Inferior parietal cortex (tissue), 1 donor: ENCODE data around the gene CORO7.
A peak's percentile ranks its signal among the peaks of the same experiment; 100 is the strongest.

Experiments
- DNase-seq: peaks from one replicate; pipeline ENCODE4 v3.0.0-alpha.2; 2016; ENCODE audit errors: extremely low spot score

The CORO7 gene

DNA sequence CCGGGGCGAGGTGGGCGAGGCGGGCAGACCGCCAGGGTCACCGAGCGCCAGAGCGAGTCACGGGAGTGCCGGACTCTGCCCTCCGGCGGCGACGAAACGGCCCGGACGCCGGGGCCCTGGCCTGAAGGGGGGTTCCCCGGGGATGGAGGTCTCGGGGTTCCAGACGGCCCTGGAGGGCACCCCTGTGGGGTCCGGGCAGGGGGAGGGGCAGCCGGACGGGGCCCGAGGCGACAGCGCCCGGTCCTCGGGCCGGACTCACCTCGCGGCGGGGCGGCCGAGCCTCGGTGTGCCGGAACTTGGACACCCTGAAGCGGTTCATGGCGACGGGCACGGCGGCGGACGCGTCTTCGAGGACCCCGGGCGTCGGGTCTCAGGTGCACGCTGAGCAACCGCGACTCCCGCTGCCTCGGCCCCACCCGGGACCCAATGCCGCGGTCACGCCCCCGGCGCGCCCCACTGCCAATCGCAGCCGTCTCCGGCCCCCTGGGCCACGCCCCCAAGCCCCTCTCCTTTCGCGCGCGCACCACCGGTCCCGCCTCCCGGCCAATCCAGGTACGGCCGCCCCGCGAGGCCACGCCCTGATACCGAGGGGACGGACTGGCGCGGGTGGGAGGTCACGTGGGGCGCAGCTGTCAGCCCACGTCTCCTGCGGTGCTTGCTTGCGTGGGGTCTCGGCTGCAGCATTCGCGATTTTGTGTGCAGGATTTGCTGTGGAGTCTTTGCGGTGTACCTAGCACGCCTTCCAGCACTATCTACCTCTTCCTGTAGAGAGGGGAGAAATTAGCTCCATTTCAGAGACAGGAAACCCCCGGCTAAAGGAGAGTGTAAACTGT, at the start of gene CORO7:
TSS of gene CORO7 (minus strand) at position 397 of the 833 bp plus-strand sequence. CDS start at position 319, 78 bp downstream.
- DNase-seq: peak; percentile 91

DNA sequence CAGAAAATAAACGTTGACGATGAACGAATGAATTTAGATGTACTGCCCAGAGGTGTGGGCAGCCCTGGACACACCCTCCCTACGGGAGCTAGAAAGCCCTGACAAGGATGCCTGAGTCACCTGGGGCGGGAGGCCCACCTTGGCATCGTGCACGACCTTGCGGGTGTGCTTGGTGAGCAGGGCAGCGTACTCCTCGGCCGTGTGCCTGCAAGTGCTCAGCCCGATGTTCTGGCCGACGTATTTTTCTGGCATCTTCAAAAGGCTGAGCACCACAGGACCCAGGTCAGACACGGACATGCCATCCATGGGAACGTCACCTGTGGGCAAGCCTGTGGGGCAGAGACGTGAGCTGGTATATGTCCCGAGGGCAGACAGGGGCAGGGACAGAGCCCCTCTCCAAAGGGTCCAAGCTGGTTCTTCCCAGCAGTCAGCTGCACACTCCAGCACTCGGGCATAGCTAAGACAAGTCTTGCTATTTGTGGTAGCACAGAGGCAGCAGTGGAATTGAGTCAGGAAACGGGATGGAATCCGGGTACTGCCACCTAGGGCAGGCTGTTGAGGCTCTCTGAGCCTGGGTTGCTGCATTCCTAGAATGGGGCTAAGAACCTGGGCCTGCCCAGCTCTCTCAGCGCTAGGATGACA, 47.2 kb upstream of the CORO7 start:
- DNase-seq: no peak

DNA sequence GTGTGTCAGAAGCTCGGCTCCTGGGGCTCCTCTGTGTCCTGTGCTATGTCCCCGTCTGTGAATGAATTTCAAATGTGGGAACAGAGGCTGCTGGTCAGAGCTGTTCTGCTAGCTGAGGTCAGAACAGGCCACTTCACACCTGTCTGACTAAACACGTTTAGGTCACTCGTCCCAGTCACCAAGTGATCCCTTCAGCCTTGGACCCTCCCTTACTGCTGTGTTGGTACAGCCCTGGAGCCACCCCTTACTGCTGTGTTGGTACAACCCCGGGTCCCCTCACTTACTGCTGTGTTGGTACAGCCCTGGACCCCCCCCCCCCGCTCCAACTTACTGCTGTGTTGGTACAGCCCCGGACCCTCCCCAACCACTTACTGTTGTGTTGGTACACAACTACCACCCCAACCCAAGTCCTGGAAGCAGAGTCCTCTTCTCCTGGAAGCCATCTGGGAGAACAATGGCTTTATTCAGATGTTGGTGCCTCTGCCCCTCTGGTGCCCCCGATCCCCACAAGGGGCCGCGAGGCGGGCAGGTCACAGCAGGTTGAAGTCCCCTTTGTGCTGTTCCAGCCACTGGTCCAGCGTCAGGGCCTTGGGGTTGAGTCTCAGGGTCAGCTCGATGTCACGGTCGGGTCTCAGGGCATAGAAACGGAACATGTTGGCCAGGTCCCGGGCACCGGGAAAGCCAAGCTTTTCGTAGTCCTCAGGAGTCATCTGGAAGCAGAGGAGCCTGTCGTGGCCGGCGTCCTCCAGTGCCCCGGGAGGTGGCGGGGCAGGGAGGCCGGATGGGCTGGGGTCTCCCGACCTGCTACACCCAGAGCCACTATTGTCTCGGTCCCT, 45.1 kb upstream of the CORO7 start:
- DNase-seq: no peak

DNA sequence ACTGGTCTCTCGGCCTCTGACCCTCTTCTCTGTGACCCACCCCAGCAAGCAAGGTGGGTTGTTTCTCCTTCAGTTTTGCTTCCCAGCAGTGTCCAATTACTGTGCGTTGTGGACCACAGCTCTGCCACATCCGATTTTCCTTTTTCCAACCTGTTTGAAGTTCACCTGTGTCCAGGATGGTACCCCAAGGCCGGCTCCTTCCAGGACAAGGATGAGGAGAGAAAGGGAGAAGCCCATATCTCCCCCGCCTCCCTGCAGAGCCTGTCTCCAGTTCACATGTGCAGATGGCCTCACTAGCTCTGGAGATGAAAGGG, 44.5 kb upstream of the CORO7 start:
- DNase-seq: no peak

DNA sequence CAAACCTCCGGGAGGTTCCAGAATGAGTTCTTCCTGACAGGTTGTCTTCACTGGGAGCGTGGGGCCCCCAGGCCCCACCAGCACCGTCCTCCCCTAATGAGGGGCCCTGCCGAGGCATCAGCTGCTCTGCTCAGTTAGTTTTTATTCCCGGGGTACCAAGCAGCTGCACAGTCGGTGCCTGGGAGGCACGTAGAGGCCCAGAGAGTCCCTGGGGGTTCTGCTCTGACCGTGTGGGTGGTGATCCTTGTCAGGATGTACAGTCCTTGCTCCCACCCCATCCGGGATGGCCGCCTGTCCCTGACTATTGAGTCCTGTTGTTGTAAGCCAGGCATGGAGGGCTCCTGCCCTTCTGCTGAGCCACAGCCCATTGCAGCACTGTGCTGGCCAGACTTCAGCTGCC, 39.6 kb upstream of the CORO7 start:
- DNase-seq: no peak

DNA sequence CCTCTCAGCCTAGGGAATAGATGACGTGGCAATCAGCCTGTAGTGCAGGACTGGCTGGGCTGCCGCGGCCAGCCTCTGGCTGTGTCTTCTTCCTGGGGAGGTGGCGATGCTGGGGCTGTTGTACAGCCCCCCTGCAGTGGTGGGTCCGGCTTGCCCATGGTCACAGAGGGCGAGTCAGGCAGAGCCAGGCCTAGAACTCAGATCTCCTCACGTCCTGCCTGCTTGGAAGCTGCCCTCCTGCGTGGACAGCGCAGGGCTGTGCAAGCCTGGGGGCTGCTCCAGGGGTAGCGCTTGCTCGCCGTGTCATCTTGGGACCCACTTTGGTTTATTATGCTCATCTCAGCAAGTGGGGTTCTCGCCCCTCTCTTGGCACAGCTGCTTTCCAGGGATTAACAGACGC, 38.7 kb upstream of the CORO7 start:
- DNase-seq: no peak

DNA sequence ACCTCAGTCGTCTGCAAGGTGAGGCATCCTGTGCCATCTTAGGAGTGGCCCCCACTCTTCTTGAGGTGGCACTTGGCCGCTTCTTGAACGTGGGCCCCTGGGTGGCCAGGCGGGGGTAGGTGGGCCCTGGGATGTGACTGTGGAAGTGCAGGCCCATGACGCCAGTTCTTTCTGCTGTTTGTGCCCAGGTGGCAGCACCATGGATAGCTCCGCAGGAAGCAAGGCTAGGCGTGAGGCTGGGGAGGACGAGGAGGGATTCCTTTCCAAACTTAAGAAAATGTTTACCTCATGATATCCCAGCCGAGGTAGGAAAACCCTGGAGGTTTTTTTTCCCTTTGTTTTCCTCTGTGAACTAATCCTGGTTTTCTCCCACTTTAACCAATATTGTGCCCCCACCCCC, 38.2 kb upstream of the CORO7 start:
- DNase-seq: no peak

DNA sequence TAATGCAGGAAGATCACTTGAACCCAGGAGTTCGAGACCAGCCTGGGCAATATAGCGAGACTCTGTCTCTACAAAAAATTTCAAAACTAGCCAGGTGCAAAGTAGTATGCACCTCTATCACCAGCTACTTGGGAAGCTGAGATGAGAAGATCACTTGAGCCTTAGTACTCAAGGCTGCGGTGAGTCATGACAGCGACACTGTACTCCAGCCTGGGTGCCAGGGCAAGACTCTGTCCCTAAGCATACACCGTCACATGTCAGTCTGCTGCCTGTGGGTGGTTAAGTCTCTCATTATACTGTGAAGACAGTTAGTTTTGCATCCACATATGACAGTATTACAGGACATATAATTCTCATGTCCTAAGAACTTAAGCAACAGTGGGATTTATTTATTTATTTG, 36.3 kb upstream of the CORO7 start:
- no peak for DNase-seq

DNA sequence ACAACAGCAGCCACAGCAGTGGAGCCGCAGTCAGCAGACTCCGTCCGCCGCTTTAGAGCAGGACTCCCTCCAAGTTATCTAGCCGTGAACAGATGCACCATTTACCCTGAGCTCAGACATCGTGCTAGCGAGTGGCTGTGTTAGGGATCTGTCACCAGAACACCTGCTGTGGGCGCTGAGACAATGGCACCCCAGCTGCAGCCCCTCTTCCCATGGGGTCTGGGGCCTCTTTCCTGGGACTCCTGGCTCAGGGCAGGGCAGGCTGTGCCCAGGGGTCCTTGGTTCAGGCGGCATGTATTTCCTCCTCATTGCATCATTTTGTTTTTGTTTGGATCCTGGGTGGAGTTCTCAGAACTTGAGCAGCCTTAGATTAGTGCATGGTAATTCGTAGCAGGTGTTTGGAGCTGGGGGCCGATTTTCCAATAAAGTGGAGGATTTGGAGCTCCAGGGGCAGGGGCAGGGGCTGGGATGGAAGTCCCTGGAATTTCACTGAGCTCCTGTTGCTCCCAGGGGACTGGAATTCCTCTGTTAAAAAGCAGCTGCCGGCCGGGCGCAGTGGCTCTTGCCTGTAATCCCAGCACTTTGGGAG, 34.6 kb upstream of the CORO7 start:
- DNase-seq: no peak

DNA sequence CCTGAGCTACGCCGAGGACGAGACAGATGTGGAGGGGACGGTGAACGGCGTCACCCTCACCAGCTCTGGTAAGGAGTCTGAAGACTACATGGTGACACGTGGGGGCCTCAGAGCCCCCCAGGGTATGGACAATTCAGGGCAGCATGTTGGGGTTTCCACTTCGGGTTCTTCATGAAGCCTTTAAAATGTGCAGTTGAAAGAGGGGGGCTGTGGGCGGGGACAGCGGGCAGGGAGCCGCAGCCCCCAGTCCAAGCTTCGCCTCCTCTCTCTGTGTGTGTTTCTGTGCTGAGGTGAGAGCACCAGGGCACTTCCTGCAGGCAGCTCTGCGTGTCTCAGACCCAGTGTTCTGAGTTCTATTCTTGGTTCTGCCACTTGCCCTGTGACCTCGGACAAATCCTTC, 34.0 kb upstream of the CORO7 start:
- no peak for DNase-seq

DNA sequence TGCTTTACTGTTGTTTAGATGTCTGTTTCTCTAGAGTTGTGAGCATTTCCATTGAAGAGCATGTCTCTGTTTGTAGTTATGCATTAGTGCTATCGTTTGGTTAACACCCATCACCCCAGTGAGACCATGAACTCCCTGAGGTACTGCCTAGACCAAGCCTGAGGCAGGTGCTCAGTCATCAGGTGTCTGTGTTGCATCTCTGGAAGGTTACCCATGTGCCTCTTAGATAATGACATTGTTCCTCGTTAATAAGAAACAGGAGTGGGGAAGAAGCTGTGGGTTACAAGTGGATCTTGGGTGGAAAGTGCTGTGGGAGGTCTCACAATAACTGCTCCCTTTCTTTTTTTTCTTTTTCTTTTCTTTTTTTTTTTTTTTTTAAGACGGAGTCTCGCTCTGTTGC, 27.6 kb upstream of the CORO7 start:
- no peak for DNase-seq

DNA sequence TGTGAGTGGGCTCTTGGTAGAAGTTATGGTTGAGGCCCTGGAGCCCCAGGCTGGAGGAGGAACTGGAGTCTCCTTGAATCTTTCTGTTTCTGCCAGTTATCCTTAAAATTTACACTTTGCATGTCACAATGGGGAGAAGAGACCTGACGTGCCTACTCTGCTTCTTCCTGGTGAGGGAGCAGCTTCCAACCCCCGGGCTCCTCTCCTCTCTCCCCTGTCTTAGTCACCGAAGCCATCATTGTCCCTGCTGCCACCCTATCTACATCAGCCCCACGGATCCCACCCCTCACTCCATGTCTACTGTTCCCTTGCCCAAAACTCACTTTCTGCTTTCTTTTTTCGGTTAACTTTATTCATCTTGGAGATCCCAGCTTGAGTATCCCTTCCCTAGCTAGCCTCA, 26.9 kb upstream of the CORO7 start:
- no peak for DNase-seq

DNA sequence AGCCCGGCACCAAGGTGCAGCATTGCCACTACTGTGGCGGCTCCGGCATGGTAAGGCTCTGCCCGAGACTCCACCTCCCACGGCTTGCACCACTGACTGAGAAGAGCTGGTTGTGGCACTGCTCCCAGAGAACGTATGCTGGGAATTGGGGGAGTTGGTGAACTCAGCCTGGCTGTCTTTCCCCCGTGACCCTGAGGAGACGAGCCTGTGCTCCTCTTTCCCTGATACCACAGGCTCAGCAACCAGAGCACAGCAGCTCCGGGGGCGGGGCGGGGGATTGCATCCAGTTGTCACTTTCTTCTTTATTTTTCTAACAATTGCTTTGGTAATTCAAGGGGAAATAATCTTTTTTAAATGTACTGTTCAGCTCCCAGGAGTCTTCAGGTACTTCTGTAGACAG, 26.0 kb upstream of the CORO7 start:
- no peak for DNase-seq

DNA sequence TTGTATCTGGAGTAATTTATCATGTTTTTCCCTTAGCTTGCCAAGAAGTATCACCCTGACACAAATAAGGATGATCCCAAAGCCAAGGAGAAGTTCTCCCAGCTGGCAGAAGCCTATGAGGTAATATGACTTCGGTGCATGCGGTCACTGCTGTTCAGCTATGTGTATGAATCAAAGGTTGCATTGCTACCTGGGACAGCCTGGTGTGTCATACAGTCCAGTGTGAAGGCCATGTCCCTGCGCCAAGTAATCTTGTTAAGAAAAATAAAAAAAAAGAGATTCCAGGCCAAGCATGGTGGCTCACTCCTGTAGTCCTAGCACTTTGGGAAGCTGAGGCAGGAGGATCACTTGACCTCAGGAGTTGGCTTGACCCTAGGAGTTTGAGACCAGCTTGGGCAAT, 21.0 kb upstream of the CORO7 start:
- no peak for DNase-seq

DNA sequence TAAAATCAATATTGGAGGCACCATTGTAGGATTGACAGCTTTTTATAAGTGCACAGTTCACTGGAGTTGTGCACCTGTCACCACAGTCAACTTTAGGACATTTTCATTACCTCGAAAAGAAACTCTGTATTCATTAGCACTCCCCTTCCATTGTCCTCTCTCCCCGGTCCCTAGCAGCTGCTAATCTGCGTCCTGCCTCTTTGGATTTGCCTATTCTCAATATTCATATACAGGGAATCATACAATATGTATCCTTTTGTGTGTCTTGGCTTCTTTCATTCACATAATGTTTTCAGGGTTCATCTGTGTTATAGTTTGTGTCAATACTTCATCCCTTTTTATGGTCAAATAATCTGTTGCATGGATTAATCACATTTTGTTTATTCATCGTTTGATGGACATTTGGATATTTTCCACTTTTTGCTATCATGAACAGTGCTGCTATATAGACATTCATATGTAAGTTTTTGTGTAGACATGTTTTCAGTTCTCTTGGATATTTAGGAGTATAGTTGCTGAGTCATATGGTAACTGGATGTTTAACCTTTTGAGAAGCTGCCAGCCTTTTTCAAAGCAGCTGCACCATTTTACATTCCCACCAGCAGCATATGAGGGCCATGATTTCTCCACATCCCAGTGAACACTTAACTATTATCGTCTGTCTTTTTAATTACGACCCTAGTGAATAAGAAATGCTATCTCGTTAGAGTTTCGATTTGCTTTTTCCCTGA, 19.1 kb upstream of the CORO7 start:
- DNase-seq: no peak

DNA sequence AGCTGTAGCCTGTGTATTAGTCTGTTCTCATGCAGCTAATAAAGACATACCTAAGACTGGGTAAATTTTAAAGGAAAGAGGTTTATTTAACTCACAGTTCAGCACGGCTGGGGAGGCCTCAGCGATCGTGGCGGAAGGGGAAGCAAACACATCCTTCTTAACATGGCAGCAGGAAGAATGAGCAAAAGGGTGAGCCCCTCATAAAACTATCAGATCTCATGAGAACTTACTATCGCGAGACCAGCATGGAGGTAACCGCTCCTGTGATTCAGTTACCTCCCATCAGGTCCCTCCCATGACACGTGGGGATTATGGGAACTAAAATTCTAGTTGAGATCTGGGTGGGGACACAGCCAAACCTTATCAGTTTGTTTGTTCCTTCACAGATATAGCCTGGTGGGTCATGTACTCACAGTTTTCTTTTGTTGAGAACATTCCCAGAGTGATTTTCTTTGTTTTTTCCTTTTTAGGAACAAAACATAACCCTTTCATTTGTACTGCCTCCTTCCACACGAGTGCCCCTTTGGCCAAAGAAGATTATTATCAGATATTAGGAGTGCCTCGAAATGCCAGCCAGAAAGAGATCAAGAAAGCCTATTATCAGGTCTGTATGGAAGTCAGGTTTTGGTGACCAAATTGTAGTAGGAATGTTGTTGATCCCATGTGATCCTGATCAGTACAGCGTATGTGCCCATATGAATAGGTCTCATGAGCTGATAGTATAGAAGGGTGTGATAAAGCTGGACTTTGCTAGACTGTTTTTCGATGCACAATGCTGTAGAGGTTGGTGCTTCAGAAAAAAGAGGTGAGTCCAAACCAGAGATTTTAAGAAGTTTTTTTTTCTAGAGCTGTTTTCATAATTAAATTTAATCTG, 17.8 kb upstream of the CORO7 start:
- DNase-seq: no peak

DNA sequence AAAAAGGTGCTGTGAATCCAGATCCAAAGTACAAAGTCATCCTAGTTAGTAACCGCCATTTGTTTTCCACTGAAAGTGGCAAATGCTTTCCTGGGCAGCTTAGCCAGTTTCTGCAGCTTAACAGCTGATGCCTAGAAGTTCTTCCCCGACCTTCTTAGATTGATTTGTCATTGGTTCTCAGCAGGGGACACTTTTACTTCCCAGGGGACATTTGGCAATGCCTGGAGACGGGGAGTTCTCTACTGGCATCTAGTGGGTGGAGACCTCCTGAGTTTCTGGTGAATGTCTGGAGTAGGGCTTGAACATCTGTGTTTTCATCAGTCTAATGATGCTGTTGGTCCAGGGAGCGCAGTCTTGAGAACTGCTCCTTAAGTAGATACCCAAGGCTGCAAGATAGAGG, 16.8 kb upstream of the CORO7 start:
- DNase-seq: no peak

DNA sequence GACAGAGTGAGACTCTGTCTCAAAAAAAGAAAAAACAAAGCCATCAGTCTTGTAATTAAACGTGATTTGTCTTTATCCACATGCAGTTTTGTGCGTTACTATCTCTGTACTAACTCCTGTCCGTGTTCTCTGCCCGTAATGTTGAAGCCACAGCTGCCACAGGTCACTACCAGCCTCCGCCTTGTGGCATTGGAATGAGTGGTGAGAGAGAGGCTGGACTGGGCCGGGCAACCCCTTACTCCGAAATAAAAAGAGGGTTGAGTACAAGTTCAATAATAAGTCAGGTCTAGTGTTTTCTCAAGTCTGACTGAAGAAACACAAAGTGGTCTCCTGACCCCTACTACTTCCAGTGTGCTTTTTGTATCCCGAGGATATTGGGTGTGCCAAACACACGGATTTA, 14.6 kb upstream of the CORO7 start:
- no peak for DNase-seq

DNA sequence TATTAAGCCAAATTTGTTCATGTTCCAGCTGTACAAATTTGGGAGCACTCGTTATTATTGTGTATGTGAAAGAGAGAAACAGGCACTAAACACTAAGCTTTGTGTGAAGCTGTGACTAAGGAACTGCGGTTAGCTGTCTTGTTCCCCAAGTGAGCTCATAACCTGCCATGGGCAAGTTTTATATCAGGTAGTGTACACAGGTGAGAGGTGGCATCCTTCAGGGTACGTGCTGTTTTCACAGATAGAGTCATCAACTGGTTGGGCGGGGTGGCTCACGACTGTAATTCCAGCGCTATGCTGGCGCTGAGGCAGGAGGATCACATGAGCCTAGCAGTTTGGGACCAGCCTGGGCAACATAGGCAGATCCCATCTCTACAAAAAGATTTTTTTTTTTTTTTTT, 12.1 kb upstream of the CORO7 start:
- DNase-seq: no peak

DNA sequence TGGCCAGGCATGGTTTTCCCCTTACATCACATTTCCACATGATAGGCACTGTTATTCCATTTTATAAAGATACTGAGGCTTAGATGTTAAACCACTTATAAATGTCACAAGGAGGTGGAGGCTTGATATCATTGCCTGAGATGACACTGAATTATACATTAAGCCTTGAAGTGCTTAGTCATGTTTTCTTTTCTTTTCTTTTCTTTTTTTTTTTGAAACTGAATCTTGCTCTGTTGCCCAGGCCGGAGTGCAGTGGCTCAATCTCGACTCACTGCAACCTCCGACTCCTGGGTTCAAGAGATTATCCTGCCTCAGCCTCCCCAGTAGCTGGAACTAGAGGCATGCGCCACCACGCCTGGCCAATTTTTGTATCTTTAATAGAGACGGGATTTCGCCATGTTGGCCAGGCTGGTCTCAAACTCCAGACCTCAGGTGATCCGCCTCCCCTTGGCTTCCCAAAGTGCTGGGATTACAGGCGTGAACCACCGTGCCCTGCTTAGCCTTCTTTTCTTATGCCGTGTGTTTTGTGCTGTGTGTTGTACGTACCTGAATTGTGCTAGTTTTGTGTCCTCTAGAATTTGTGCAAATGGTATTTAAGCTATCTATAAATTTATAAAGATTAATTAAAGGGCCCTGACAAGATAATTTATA, 10.5 kb upstream of the CORO7 start:
- no peak for DNase-seq
